ENCODE measurements around the gene MAOB.
"Not testable (repeated sequence)": the region's sequence is repeated elsewhere in the genome, so short reads cannot be mapped to it uniquely, and the experiment has no call there.

The MAOB gene

DNA sequence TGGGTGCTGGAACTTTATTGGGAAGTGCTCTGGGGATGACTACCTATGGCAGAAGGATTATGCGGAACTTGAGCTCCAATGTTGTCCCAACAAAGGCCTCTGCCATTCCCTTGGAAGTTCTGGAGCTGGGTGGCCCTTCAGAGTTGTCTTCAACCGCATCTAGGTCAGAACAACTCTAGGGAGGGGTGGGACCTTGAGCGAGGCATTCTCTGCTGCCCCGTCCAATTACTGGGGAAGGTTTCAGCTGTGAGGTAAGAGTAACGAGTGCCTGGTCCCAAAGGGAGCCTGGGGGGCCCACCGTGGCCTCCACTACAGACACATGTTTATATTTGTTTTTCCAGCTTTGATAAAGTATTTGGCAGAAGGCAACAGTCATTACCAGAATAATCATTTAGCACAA, 146.7 kb downstream of the MAOB start:
- intact Hi-C loops (cut with DNase I; ENCODE audit: low total_unique reads): no loop called here

GRCh38 chrX:43734444-43734843, 147.8 kb downstream of the MAOB start:
- intact Hi-C loops (cut with DNase I; ENCODE audit: low total_unique reads): no loop called here
- peaks cover 25 to 42% (median 29%) of the 10 kb centered on the region in 3 donors for H3K36me3 ChIP-seq

More for the DNA sequence above, 146.7 kb downstream of the MAOB start:
- no peak for TF ChIP-seq CTCF (IDR thresholded peaks at IDR 0.05)
- Histone ChIP-seq H3K9me3 (no peaks in the 10 kb centered on the region), H3K4me3 (no peak overlapping the region), H3K27me3 (no peaks in the 10 kb centered on the region), H3K27ac (no peak overlapping the region), H3K36me3 (peaks cover 25 to 42% (median 28%) of the 10 kb centered on the region in 3 donors), H3K4me1 (no peaks in the 10 kb centered on the region)
- DNase-seq: no peak

DNA sequence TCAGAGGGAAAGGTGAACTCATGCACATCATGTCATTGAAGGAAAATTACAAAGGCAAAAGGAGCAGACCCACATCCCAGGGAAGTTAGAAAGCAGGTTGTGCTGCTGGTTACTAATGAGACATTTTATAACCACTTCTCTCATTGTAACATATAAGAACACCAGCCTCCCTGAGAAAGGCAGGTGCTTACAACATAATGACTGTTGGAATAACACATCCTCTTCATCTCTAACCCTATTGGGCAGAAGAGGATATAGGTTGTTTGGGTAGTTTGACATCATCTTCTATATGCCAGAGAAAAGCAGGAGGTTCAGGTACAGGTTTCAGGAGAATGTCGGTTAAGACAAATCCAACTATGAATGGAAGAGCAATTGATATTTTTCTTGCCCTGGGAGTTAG, 148.6 kb downstream of the MAOB start:
- no peak for DNase-seq
- Histone ChIP-seq H3K27ac (no peak overlapping the region), H3K4me1 (no peaks in the 10 kb centered on the region), H3K9me3 (no peaks in the 10 kb centered on the region), H3K4me3 (no peak overlapping the region), H3K36me3 (peaks cover 25 to 42% (median 29%) of the 10 kb centered on the region in 3 donors), H3K27me3 (no peaks in the 10 kb centered on the region)
- TF ChIP-seq CTCF (IDR thresholded peaks at IDR 0.05): no peak
- intact Hi-C loops (cut with DNase I; ENCODE audit: low total_unique reads): no loop called here

More at GRCh38 chrX:43734444-43734843, 147.8 kb downstream of the MAOB start:
- DNase-seq: no peak
- Histone ChIP-seq H3K9me3 (no peaks in the 10 kb centered on the region), H3K4me1 (no peaks in the 10 kb centered on the region), H3K4me3 (no peak overlapping the region), H3K27ac (no peak overlapping the region), H3K27me3 (no peaks in the 10 kb centered on the region)
- no peak for TF ChIP-seq CTCF (IDR thresholded peaks at IDR 0.05)

DNA sequence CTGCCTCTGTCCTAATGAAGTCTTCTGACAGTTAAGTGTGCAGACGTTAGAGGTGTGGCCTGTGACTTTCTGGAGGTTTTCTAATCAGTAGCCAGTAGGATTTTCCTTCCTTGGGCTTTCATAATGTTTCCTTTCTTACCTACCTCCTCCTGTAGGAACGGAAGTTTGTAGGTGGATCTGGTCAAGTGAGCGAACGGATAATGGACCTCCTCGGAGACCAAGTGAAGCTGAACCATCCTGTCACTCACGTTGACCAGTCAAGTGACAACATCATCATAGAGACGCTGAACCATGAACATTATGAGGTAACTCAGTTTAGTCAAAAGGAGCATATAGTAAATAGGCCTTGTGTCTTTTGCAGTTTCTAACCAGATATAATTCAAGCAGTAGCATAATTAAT, 151.2 kb downstream of the MAOB start:
- H3K4me3 ChIP-seq: no peak overlapping the region
- no peaks in the 10 kb centered on the region for H3K27me3 ChIP-seq
- no peaks in the 10 kb centered on the region for H3K9me3 ChIP-seq
- no peak for DNase-seq
- H3K36me3 ChIP-seq: peaks cover 14 to 26% (median 24%) of the 10 kb centered on the region in 3 donors
- H3K4me1 ChIP-seq: no peaks in the 10 kb centered on the region
- TF ChIP-seq CTCF (IDR thresholded peaks at IDR 0.05): no peak
- intact Hi-C loops (cut with DNase I; ENCODE audit: low total_unique reads): no loop called here
- no peak overlapping the region for H3K27ac ChIP-seq

DNA sequence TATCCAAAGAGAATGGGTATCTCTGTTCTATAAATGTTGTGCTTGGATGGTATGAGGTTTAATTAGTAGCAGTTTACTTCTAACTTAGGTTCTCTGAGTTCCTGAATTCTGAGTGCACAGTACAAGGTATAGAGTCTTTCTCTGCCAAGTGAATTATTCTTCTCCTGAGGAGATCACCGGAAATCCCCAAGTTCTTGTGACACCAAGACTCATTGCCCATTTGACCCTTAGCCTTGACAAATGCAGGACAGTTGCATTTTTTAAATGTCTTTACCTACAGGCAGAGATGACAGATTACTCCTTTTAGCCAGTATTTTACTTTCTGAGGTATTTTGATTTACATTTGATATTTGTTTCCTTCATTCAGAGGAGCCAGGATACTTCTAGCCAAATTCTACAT, 153.3 kb downstream of the MAOB start:
- Histone ChIP-seq H3K27me3 (no peaks in the 10 kb centered on the region), H3K27ac (no peak overlapping the region), H3K4me1 (no peaks in the 10 kb centered on the region), H3K9me3 (no peaks in the 10 kb centered on the region), H3K4me3 (no peak overlapping the region), H3K36me3 (peaks cover 7 to 26% (median 21%) of the 10 kb centered on the region in 3 donors)
- no peak for TF ChIP-seq CTCF (IDR thresholded peaks at IDR 0.05)
- DNase-seq: no peak
- intact Hi-C loops (cut with DNase I; ENCODE audit: low total_unique reads): no loop called here

DNA sequence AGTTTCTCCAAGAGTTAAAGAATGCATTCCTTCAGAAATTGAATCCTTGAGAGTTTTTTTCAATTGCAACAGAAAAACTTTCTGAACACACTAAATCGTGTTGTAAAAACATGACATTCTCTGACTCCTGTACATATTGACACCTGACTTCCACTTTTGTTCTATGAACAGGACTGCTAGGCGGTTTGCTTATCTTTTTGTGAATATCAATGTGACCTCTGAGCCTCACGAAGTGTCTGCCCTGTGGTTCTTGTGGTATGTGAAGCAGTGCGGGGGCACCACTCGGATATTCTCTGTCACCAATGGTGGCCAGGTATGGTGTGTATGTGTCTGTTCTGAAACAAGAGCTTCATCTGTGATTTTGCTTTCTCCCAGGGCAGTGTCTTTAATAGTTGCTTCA, 154.2 kb downstream of the MAOB start:
- DNase-seq: no peak
- Histone ChIP-seq H3K4me3 (no peak overlapping the region), H3K27me3 (no peaks in the 10 kb centered on the region), H3K36me3 (peaks cover 7 to 26% (median 13%) of the 10 kb centered on the region in 3 donors), H3K9me3 (peaks cover 0 to under 1% (median 0%) of the 10 kb centered on the region in 3 donors), H3K27ac (no peak overlapping the region), H3K4me1 (no peaks in the 10 kb centered on the region)
- intact Hi-C loops (cut with DNase I; ENCODE audit: low total_unique reads): no loop called here
- TF ChIP-seq CTCF (IDR thresholded peaks at IDR 0.05): no peak

- DNase-seq; H3K27ac ChIP-seq; H3K27me3 ChIP-seq; H3K4me3 ChIP-seq; intact Hi-C loops (cut with DNase I; ENCODE audit: low total_unique reads); H3K9me3 ChIP-seq; H3K4me1 ChIP-seq: not testable (repeated sequence)
- H3K36me3 ChIP-seq: peaks cover 7 to 23% (median 9%) of the 10 kb centered on the region in 3 donors
Measured at GRCh38 chrX:43727254-43727653, 155.0 kb downstream of the MAOB start.

- Histone ChIP-seq H3K9me3 (peaks cover 0 to 17% (median 9%) of the 10 kb centered on the region in 3 donors), H3K36me3 (peaks cover 7 to 25% (median 13%) of the 10 kb centered on the region in 3 donors)
- H3K27ac ChIP-seq; H3K27me3 ChIP-seq; H3K4me3 ChIP-seq; H3K4me1 ChIP-seq; DNase-seq; intact Hi-C loops (cut with DNase I; ENCODE audit: low total_unique reads): not testable (repeated sequence)
Measured at GRCh38 chrX:43725227-43725626, 157.0 kb downstream of the MAOB start.

All from tibial artery (tissue), 4 donors.